IMR-90 (cell line): ENCODE results near the gene TUBGCP6. TPM values are rescaled to one million over a fixed set of nuclear protein-coding genes. Genes with fewer than 3 reads are reported as not detected.

Experiments used
- ATAC-seq: fragments of 200-7000 bp; cut with Tn5 transposase; 2 replicates; pipeline ENCODE4 v1.9.1; 2020; ENCODE audit warnings: low read depth, mild to moderate bottlenecking, moderate library complexity
- BruUV-seq: library from RNA; stranded (reverse); fragments of 400-500 nt; replicated peaks from 2 replicates; lab custom pipeline; 2021; lab: Mats Ljungman, UMichigan
- CTCF ChIA-PET: fragments of 300-600 bp; formaldehyde crosslinking; extraction: SDS; loops from one replicate; lab custom pipeline; 2021; ENCODE audit warnings: antibody characterized with exemption; lab: Yijun Ruan, JAX
- POLR2A ChIA-PET: fragments of 300-600 bp; sonication (Branson Sonifier 250); formaldehyde crosslinking; loops from one replicate; lab custom pipeline; 2022; ENCODE audit warnings: antibody characterized with exemption; ENCODE audit not compliant: unreplicated experiment; lab: Charles Lee
- DNase-seq: peaks from one replicate; pipeline ENCODE4 v3.0.0; 2013
- H2AFZ ChIP-seq: replicated peaks from 2 replicates; pipeline ENCODE3; 2013; ENCODE audit warnings: low read length, mild to moderate bottlenecking; ENCODE audit not compliant: poor library complexity
- H2AK5ac ChIP-seq: 2 replicates; pipeline ENCODE4 v1.6.1; 2013; ENCODE audit warnings: low read depth, low read length, inconsistent platforms
- H2AK9ac ChIP-seq: replicated peaks from 2 replicates; pipeline ENCODE3; 2013; ENCODE audit warnings: mild to moderate bottlenecking, low read depth, low read length, moderate library complexity; ENCODE audit not compliant: poor library complexity
- H2BK120ac ChIP-seq: 2 replicates; pipeline ENCODE4 v1.6.1; 2013; ENCODE audit warnings: low read depth, low read length, inconsistent platforms
- H2BK15ac ChIP-seq: 3 replicates; pipeline ENCODE4 v1.6.1; 2013; ENCODE audit warnings: low read depth, low read length, inconsistent platforms
- H2BK20ac ChIP-seq: 2 replicates; pipeline ENCODE4 v1.6.1; 2013; ENCODE audit warnings: low read depth, mild to moderate bottlenecking, inconsistent platforms, low read length, moderate library complexity
- H2BK5ac ChIP-seq: 2 replicates; pipeline ENCODE4 v1.6.1; 2013; ENCODE audit warnings: mild to moderate bottlenecking, low read depth, low read length, inconsistent platforms; ENCODE audit not compliant: poor library complexity, severe bottlenecking
- H3K14ac ChIP-seq: replicated peaks from 2 replicates; pipeline ENCODE4 v1.6.1; 2013; ENCODE audit warnings: low read depth, low read length, inconsistent platforms
- H3K18ac ChIP-seq: 2 replicates; pipeline ENCODE4 v1.6.1; 2013; ENCODE audit warnings: low read depth, low read length, control low read depth
- H3K23ac ChIP-seq: 2 replicates; pipeline ENCODE4 v1.6.1; 2013; ENCODE audit warnings: low read depth, low read length, inconsistent platforms
- H3K27ac ChIP-seq: 2 replicates; pipeline ENCODE4 v1.5.1; 2013; ENCODE audit warnings: mild to moderate bottlenecking, control low read depth, low read length; ENCODE audit not compliant: insufficient read depth
- H3K27me3 ChIP-seq: 2 replicates; pipeline ENCODE4 v1.6.1; 2013; ENCODE audit warnings: low read length; ENCODE audit not compliant: control insufficient read depth, insufficient read depth
- H3K36me3 ChIP-seq: 2 replicates; pipeline ENCODE4 v1.6.1; 2013; ENCODE audit warnings: low read length, mixed read lengths; ENCODE audit not compliant: control insufficient read depth, insufficient read depth
- H3K4ac ChIP-seq: 2 replicates; pipeline ENCODE4 v1.6.1; 2013; ENCODE audit warnings: low read depth, low read length, inconsistent platforms
- H3K4me1 ChIP-seq: 2 replicates; pipeline ENCODE4 v1.6.1; 2013; ENCODE audit warnings: low read length, mixed read lengths; ENCODE audit not compliant: control insufficient read depth, insufficient read depth
- H3K4me2 ChIP-seq: 2 replicates; pipeline ENCODE4 v1.6.1; 2013; ENCODE audit warnings: low read depth, mild to moderate bottlenecking, control low read depth, low read length, moderate library complexity
- H3K4me3 ChIP-seq: 2 replicates; pipeline ENCODE4 v1.5.1; 2013; ENCODE audit warnings: low read depth, mild to moderate bottlenecking, control low read depth, low read length, moderate library complexity; ENCODE audit not compliant: insufficient read depth
- H3K56ac ChIP-seq: 2 replicates; pipeline ENCODE4 v1.6.1; 2013; ENCODE audit warnings: low read length, inconsistent platforms; ENCODE audit not compliant: insufficient read depth; ENCODE audit errors: extremely low read depth
- H3K79me1 ChIP-seq, 2 experiments: 2 replicates each; pipeline ENCODE4 v1.6.1; 2013; ENCODE audit warnings: low read length in 2 of 2, inconsistent platforms in 1 of 2, low read depth in 1 of 2
- H3K9ac ChIP-seq: 2 replicates; pipeline ENCODE4 v1.6.1; 2013; ENCODE audit warnings: low read depth, low read length, control low read depth
- H3K9me1 ChIP-seq: 2 replicates; pipeline ENCODE4 v1.6.1; 2013; ENCODE audit warnings: low read length, inconsistent platforms; ENCODE audit not compliant: insufficient read depth
- H3K9me3 ChIP-seq: 2 replicates; pipeline ENCODE4 v1.6.1; 2013; ENCODE audit warnings: low read length; ENCODE audit not compliant: control insufficient read depth, insufficient read depth
- H4K20me1 ChIP-seq: 2 replicates; pipeline ENCODE4 v1.6.1; 2013; ENCODE audit warnings: low read length, inconsistent platforms; ENCODE audit not compliant: insufficient read depth
- H4K5ac ChIP-seq: 2 replicates; pipeline ENCODE4 v1.6.1; 2013; ENCODE audit warnings: mild to moderate bottlenecking, low read depth, low read length, control low read depth
- H4K8ac ChIP-seq, 2 experiments: 2 replicates each; pipeline ENCODE4 v1.6.1; 2013; ENCODE audit warnings: low read depth in 2 of 2, low read length in 2 of 2, control low read depth in 1 of 2, inconsistent platforms in 1 of 2
- H4K91ac ChIP-seq: 2 replicates; pipeline ENCODE4 v1.6.1; 2013; ENCODE audit warnings: low read depth, low read length, inconsistent platforms; ENCODE audit not compliant: insufficient read depth
- BHLHE40 ChIP-seq: fragments of 150-350 bp; IDR thresholded peaks from 2 replicates; pipeline ENCODE4 v1.6.1; 2016; ENCODE audit warnings: mild to moderate bottlenecking, low read depth, low read length
- CEBPB ChIP-seq: IDR thresholded peaks from 2 replicates; pipeline ENCODE4 v1.6.1; 2012; ENCODE audit warnings: low read depth, low read length, improper control_type of control experiment
- CHD1 ChIP-seq: IDR thresholded peaks from 2 replicates; pipeline ENCODE4 v1.6.1; 2012; ENCODE audit warnings: low read depth, low read length, improper control_type of control experiment
- FOS ChIP-seq: fragments of 150-350 bp; IDR thresholded peaks from 2 replicates; pipeline ENCODE4 v1.6.1; 2016; ENCODE audit warnings: low read depth, low read length
- MAZ ChIP-seq: IDR thresholded peaks from 2 replicates; pipeline ENCODE4 v1.6.1; 2012; ENCODE audit warnings: low read depth, mild to moderate bottlenecking, low read length, improper control_type of control experiment, moderate library complexity, borderline replicate concordance
- MXI1 ChIP-seq: IDR thresholded peaks from 2 replicates; pipeline ENCODE4 v1.6.1; 2012; ENCODE audit warnings: low read depth, mild to moderate bottlenecking, low read length, moderate library complexity, borderline replicate concordance
- NFE2L2 ChIP-seq: fragments of 150-350 bp; IDR thresholded peaks from 2 replicates; pipeline ENCODE4 v1.6.1; 2016; ENCODE audit warnings: low read depth, mild to moderate bottlenecking, low read length
- POLR2A ChIP-seq: IDR thresholded peaks from 2 replicates; pipeline ENCODE4 v1.6.1; 2012; ENCODE audit warnings: mild to moderate bottlenecking, low read depth, low read length
- RAD21 ChIP-seq: IDR thresholded peaks from 2 replicates; pipeline ENCODE4 v1.6.1; 2012; ENCODE audit warnings: low read length, improper control_type of control experiment
- RCOR1 ChIP-seq: IDR thresholded peaks from 2 replicates; pipeline ENCODE4 v1.6.1; 2012; ENCODE audit warnings: mild to moderate bottlenecking, low read length, improper control_type of control experiment; ENCODE audit not compliant: insufficient replicate concordance
- RFX5 ChIP-seq: IDR thresholded peaks from 2 replicates; pipeline ENCODE4 v1.8.0; 2012; ENCODE audit warnings: low read depth, mild to moderate bottlenecking, low read length, moderate library complexity
- SMC3 ChIP-seq: fragments of 150-350 bp; IDR thresholded peaks from 2 replicates; pipeline ENCODE4 v1.6.1; 2016; ENCODE audit warnings: low read depth, mild to moderate bottlenecking, antibody characterized with exemption, low read length, moderate library complexity
- WGBS, 2 experiments: methylation state at CpG; one replicate each; pipeline versions ENCODE4 v1.1.5 to v1.1.7; 2013; ENCODE audit warnings: missing lambda C conversion rate in 2 of 2; ENCODE audit not compliant: insufficient read length in 1 of 2; ENCODE audit errors: extremely low coverage in 2 of 2; 5-methylcytosine and 5-hydroxymethylcytosine counted together
- dilution Hi-C: fragments of 300-500 bp; cut with HindIII; formaldehyde crosslinking; loops from one replicate; pipeline ENCODE4 v1.14.3; 2018; ENCODE audit warnings: low sequenced_read_pairs; ENCODE audit not compliant: unreplicated experiment
- in situ Hi-C: fragments of 300-500 bp; cut with MboI; formaldehyde crosslinking; loops from 3 replicates; pipeline ENCODE4 v1.14.3; 2019; ENCODE audit warnings: low sequenced_read_pairs, inconsistent platforms, mixed read lengths
- intact Hi-C: fragments of 100-400 bp; cut with micrococcal nuclease; formaldehyde crosslinking; loops from 2 replicates; pipeline ENCODE4 v1.10.0; 2022
- polyA plus RNA-seq, 3 experiments: library from polyadenylated mRNA; depleted of rRNA; stranded (reverse); fragments of >200 nt; gene quantifications; 2 replicates each; pipeline ENCODE4 v1.2.3, GENCODE V29; 2012; ENCODE audit warnings: low replicate concordance in 1 of 3
- total RNA-seq: library from RNA; depleted of rRNA; stranded (reverse); fragments of >200 nt; gene quantifications from 2 replicates; pipeline ENCODE4 v1.2.3, GENCODE V29; 2012
- TF ChIP-seq, protein P1 (sequence below): conservative IDR thresholded peaks from 2 replicates; pipeline ENCODE4 v1.5.1; 2012; ENCODE audit warnings: mild to moderate bottlenecking, low read depth, low read length, improper control_type of control experiment
- TF ChIP-seq, protein P2 (sequence below): fragments of 150-350 bp; IDR thresholded peaks from 2 replicates; pipeline ENCODE4 v1.6.1; 2017; ENCODE audit warnings: mild to moderate bottlenecking, antibody characterized with exemption, low read length, low read depth
- TF ChIP-seq, protein P3 (sequence below): fragments of 150-350 bp; IDR thresholded peaks from 2 replicates; pipeline ENCODE4 v1.6.1; 2016; ENCODE audit warnings: low read depth, mild to moderate bottlenecking, low read length, moderate library complexity, borderline replicate concordance

The TUBGCP6 gene
- total and polyA plus RNA-seq, 2 of the 4 experiments (the other 2 are of a cell fraction), result 10.8 to 28.6 TPM

DNA sequence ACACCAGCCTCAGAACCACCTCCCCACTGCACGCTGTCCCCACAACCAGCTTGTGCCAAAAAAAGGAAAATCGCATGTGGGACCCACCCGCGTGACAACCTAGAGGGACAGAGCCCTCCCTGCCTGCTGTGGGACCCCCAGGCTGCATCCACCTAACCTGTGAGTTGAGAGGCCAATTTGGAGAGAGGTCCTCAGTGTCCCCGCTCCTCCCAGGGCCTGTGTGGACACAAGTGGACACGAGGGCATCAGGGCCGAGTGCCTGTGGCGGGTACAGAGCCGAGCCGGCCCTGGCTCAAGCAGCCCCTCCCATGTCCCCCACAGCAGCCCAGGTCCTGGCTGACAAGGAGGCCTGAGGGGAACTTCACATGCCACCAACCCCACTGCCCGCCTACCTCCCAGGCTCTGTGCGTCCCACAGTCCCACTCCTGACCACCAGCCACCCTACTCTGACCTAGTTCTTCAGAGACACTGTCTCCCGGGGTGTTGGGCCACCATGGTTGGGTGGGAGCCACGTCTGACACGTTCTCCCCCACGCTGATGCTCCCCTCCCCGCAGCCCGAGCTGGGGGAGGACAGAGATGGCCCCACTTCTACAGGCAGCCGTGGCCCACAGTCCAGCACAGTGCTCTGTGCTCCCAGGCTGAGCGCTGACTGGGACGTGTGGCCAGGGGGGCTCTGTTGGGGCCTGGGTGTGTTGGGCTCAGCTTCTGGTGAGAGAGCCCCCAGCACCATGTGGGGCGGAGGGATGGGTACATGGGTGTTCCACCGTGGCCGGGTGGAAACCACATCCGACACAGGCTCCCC is 24.8 kb downstream of the TUBGCP6 start:
- in situ Hi-C loops, result loop anchor here (25.0 kb wide), 1 partner anchor 408 kb away; no protein-coding TSS in a partner anchor
- H3K9me3 ChIP-seq, result no peaks in the 10 kb centered on the region
- peak overlapping the region; percentile 24 for H2AK9ac ChIP-seq
- H3K23ac ChIP-seq, result no peak overlapping the region
- H3K36me3 ChIP-seq, result peaks cover 79% of the 10 kb centered on the region
- no peak for DNase-seq
- H2BK120ac ChIP-seq, result no peak overlapping the region
- ChIA-PET CTCF (no interaction called here), POLR2A (no interaction called here)
- no peak overlapping the region for H4K8ac ChIP-seq
- no TSS peak for BruUV-seq
- no peak overlapping the region for H3K56ac ChIP-seq
- peaks cover 13 to 17% of the 10 kb centered on the region in 2 experiments for H3K79me1 ChIP-seq
- no peak overlapping the region for H3K18ac ChIP-seq
- no peaks in the 10 kb centered on the region for H3K27me3 ChIP-seq
- WGBS, 2 experiments, result 92% methylated on average over 12 of the region's 25 CpGs; no CpG with 5 or more reads in 1 of the 2 experiments
- H3K9ac ChIP-seq, result no peak overlapping the region
- no peak overlapping the region for H3K4ac ChIP-seq
- H3K14ac ChIP-seq, result no peak overlapping the region
- peak overlapping the region; percentile 13 for H2AFZ ChIP-seq
- H4K91ac ChIP-seq, result no peak overlapping the region
- H3K4me3 ChIP-seq, result no peak overlapping the region
- peaks cover 3% of the 10 kb centered on the region; the same call in 1 of the 2 replicates for H3K9me1 ChIP-seq
- no peak overlapping the region for H3K4me2 ChIP-seq
- peaks cover 34% of the 10 kb centered on the region for H4K20me1 ChIP-seq
- H3K27ac ChIP-seq, result no peak overlapping the region
- H3K4me1 ChIP-seq, result no peaks in the 10 kb centered on the region
- dilution Hi-C loops, result no loop called here
- H4K5ac ChIP-seq, result no peak overlapping the region
- no peak overlapping the region for H2AK5ac ChIP-seq
- ATAC-seq, result no peak
- H2BK15ac ChIP-seq, result no peak overlapping the region
- no peak overlapping the region for H2BK20ac ChIP-seq
- intact Hi-C loops, result no loop called here
- no peak overlapping the region for H2BK5ac ChIP-seq
- no peak for TF ChIP-seq MAZ
- TF ChIP-seq, protein P1, sequence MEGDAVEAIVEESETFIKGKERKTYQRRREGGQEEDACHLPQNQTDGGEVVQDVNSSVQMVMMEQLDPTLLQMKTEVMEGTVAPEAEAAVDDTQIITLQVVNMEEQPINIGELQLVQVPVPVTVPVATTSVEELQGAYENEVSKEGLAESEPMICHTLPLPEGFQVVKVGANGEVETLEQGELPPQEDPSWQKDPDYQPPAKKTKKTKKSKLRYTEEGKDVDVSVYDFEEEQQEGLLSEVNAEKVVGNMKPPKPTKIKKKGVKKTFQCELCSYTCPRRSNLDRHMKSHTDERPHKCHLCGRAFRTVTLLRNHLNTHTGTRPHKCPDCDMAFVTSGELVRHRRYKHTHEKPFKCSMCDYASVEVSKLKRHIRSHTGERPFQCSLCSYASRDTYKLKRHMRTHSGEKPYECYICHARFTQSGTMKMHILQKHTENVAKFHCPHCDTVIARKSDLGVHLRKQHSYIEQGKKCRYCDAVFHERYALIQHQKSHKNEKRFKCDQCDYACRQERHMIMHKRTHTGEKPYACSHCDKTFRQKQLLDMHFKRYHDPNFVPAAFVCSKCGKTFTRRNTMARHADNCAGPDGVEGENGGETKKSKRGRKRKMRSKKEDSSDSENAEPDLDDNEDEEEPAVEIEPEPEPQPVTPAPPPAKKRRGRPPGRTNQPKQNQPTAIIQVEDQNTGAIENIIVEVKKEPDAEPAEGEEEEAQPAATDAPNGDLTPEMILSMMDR, result no peak
- TF ChIP-seq CEBPB, result no peak
- TF ChIP-seq NFE2L2, result no peak
- no peak for TF ChIP-seq CHD1
- TF ChIP-seq RCOR1, result no peak
- TF ChIP-seq RAD21, result no peak
- no peak for TF ChIP-seq MXI1
- TF ChIP-seq POLR2A, result no peak
- no peak for TF ChIP-seq SMC3
- TF ChIP-seq, protein P2, sequence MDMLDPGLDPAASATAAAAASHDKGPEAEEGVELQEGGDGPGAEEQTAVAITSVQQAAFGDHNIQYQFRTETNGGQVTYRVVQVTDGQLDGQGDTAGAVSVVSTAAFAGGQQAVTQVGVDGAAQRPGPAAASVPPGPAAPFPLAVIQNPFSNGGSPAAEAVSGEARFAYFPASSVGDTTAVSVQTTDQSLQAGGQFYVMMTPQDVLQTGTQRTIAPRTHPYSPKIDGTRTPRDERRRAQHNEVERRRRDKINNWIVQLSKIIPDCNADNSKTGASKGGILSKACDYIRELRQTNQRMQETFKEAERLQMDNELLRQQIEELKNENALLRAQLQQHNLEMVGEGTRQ, result no peak
- TF ChIP-seq FOS, result no peak
- no peak for TF ChIP-seq BHLHE40
- TF ChIP-seq RFX5, result no peak
- TF ChIP-seq, protein P3, sequence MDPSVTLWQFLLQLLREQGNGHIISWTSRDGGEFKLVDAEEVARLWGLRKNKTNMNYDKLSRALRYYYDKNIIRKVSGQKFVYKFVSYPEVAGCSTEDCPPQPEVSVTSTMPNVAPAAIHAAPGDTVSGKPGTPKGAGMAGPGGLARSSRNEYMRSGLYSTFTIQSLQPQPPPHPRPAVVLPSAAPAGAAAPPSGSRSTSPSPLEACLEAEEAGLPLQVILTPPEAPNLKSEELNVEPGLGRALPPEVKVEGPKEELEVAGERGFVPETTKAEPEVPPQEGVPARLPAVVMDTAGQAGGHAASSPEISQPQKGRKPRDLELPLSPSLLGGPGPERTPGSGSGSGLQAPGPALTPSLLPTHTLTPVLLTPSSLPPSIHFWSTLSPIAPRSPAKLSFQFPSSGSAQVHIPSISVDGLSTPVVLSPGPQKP, result no peak
